K562 (cell line): ENCODE data around the gene INCENP. TPM values are rescaled to one million over a fixed set of nuclear protein-coding genes. Genes with fewer than 3 reads are reported as not detected.

Experiments used
- ATAC-seq: fragments of 200-7000 bp; cut with Tn5 transposase; 3 replicates; pipeline ENCODE4 v1.9.1; 2020; ENCODE audit warnings: moderate library complexity
- BruUV-seq: library from RNA; stranded (reverse); fragments of 400-500 nt; replicated peaks from 2 replicates; lab custom pipeline; 2021; lab: Mats Ljungman, UMichigan
- CTCF ChIA-PET: fragments of 300-600 bp; formaldehyde crosslinking; extraction: SDS; loops from one replicate; lab custom pipeline; 2021; ENCODE audit warnings: low intra/inter-chr PET ratio; lab: Yijun Ruan, JAX
- POLR2A ChIA-PET: fragments of 300-600, 350-650 bp; sonication (Branson Sonifier 250); formaldehyde crosslinking; extraction: SDS; loops from one replicate; lab custom pipeline; 2021; ENCODE audit warnings: antibody characterized with exemption, inconsistent platforms; lab: Yijun Ruan, JAX
- DNase-seq, 4 experiments: peaks; one replicate each; pipeline versions ENCODE4 v3.0.0 to v3.0.0-alpha.2; 2011 to 2018; ENCODE audit warnings: low spot score in 3 of 4, mixed read lengths in 3 of 4; ENCODE audit errors: extremely low read depth in 1 of 4
- FAIRE-seq: peaks from 2 replicates; lab custom pipeline; 2011; peaks lifted over from hg19 to GRCh38; lab: Jason Lieb, UNC
- H2AFZ ChIP-seq: 2 replicates; pipeline ENCODE4 v1.6.0; 2011; ENCODE audit warnings: low read depth, low read length, control low read depth, inconsistent platforms
- H3K27ac ChIP-seq: fragments of 200-600 bp; 3 replicates; pipeline ENCODE4 v1.8.0; 2011; ENCODE audit warnings: low read depth, mild to moderate bottlenecking, control low read depth, inconsistent platforms, low read length, moderate library complexity, mixed read lengths; ENCODE audit errors: extremely low read depth
- H3K27me3 ChIP-seq, 2 experiments: fragments of 300-600 bp in 1 of 2; 2 replicates in 1 of 2; 3 replicates in 1 of 2; pipeline versions ENCODE4 v1.6.0 to v1.8.0; 2011; ENCODE audit warnings: inconsistent platforms in 2 of 2, low read length in 2 of 2, mild to moderate bottlenecking in 1 of 2, mixed read lengths in 1 of 2, moderate library complexity in 1 of 2; ENCODE audit not compliant: control insufficient read depth in 2 of 2, insufficient read depth in 2 of 2
- H3K36me3 ChIP-seq: fragments of 300-600 bp; 3 replicates; pipeline ENCODE4 v1.8.0; 2011; ENCODE audit warnings: mild to moderate bottlenecking, low read length, inconsistent platforms; ENCODE audit not compliant: control insufficient read depth, insufficient read depth
- H3K4me1 ChIP-seq, 2 experiments: fragments of 200-600 bp in 1 of 2; replicated peaks in 1 of 2; 2 replicates in 1 of 2; 3 replicates in 1 of 2; pipeline versions ENCODE4 v1.5.1 to v1.8.0; 2011; ENCODE audit warnings: inconsistent platforms in 2 of 2, low read length in 2 of 2, mild to moderate bottlenecking in 1 of 2, mixed read lengths in 1 of 2, moderate library complexity in 1 of 2; ENCODE audit not compliant: control insufficient read depth in 2 of 2, insufficient read depth in 2 of 2
- H3K4me2 ChIP-seq: 2 replicates; pipeline ENCODE4 v1.6.1; 2011; ENCODE audit warnings: low read length, control low read depth, inconsistent platforms, mixed read lengths; ENCODE audit not compliant: insufficient read depth
- H3K4me3 ChIP-seq: fragments of 200-600 bp; sonication (generic), shearing (Covaris generic); 2 replicates; pipeline ENCODE4 v1.5.1; 2016; ENCODE audit warnings: control low read depth, inconsistent platforms
- H3K79me2 ChIP-seq: fragments of 200-600 bp; 3 replicates; pipeline ENCODE4 v1.8.0; 2011; ENCODE audit warnings: low read length, inconsistent platforms; ENCODE audit not compliant: control insufficient read depth, insufficient read depth
- H3K9ac ChIP-seq, 2 experiments: 2 replicates each; pipeline versions ENCODE4 v1.6.0 to v1.6.1; 2011; ENCODE audit warnings: low read depth in 2 of 2, low read length in 2 of 2, control low read depth in 1 of 2, inconsistent platforms in 1 of 2, mild to moderate bottlenecking in 1 of 2, mixed read lengths in 1 of 2; ENCODE audit not compliant: insufficient read depth in 1 of 2
- H3K9me1 ChIP-seq: one replicate; pipeline ENCODE4 v1.6.0; 2011; ENCODE audit warnings: inconsistent platforms, mild to moderate bottlenecking, low read length, moderate library complexity; ENCODE audit not compliant: control insufficient read depth, insufficient read depth
- H3K9me3 ChIP-seq: replicated peaks from 2 replicates; pipeline ENCODE4 v1.5.1; 2011; ENCODE audit warnings: low read depth, low read length, inconsistent platforms; ENCODE audit not compliant: control insufficient read depth, insufficient read depth
- H4K20me1 ChIP-seq: replicated peaks from 2 replicates; pipeline ENCODE4 v1.6.1; 2011; ENCODE audit warnings: low read length, inconsistent platforms, mixed read lengths; ENCODE audit not compliant: control insufficient read depth, insufficient read depth
- CEBPG ChIP-seq, 3 experiments: fragments of 200-800 bp in 1 of 3; sonication (Bioruptor generic) in 1 of 3; sonication (generic) in 1 of 3; formaldehyde crosslinking in 1 of 3; IDR thresholded peaks in 2 of 3; conservative IDR thresholded peaks in 1 of 3; 2 replicates each; pipeline versions ENCODE4 v1.6.1 to v1.8.0; 2016 to 2022; ENCODE audit warnings: missing compliant biosample characterization in 2 of 3, missing genetic modification characterization in 2 of 3, mild to moderate bottlenecking in 1 of 3, missing genetic modification reagents in 1 of 3
- FOXA3 ChIP-seq, 2 experiments: fragments of 450-650 bp in 1 of 2; sonication (generic) in 1 of 2; formaldehyde crosslinking; IDR thresholded peaks in 1 of 2; conservative IDR thresholded peaks in 1 of 2; 2 replicates each; pipeline versions ENCODE4 v1.4.0 to v1.8.0; 2020 to 2022; ENCODE audit warnings: mild to moderate bottlenecking in 2 of 2, missing genetic modification reagents in 1 of 2
- HDAC8 ChIP-seq: fragments of 450-650 bp; IDR thresholded peaks from 2 replicates; pipeline ENCODE4 v1.6.1; 2016; ENCODE audit warnings: mild to moderate bottlenecking, missing genetic modification characterization, moderate library complexity, missing compliant biosample characterization
- MED1 ChIP-seq: sonication (generic); formaldehyde crosslinking; IDR thresholded peaks from 2 replicates; pipeline ENCODE4 v1.8.1; 2023; ENCODE audit warnings: missing genetic modification reagents, borderline replicate concordance
- POLR2A ChIP-seq: fragments of 450-650 bp; conservative IDR thresholded peaks from 2 replicates; pipeline ENCODE4 v1.6.1; 2016
- PURB ChIP-seq: sonication (generic); formaldehyde crosslinking; IDR thresholded peaks from 2 replicates; pipeline ENCODE4 v1.9.0; 2021; ENCODE audit warnings: low read depth, mild to moderate bottlenecking, missing genetic modification reagents
- SMAD3 ChIP-seq: fragments of 450-650 bp; formaldehyde crosslinking; conservative IDR thresholded peaks from 2 replicates; pipeline ENCODE4 v1.4.0; 2020; ENCODE audit warnings: mild to moderate bottlenecking
- ZC3H11A ChIP-seq: IDR thresholded peaks from 2 replicates; pipeline ENCODE4 v1.6.1; 2012; ENCODE audit warnings: low read depth, low read length, improper control_type of control experiment
- ZFP36 ChIP-seq: fragments of 150-350 bp; IDR thresholded peaks from 2 replicates; pipeline ENCODE4 v1.6.1; 2018; ENCODE audit warnings: low read length, low read depth; ENCODE audit not compliant: partially characterized antibody
- ZNF316 ChIP-seq: fragments of 450-650 bp; IDR thresholded peaks from 2 replicates; pipeline ENCODE4 v1.6.1; 2016
- WGBS: fragments of 100-300 bp; shearing (Covaris generic); methylation state at CpG from one replicate; pipeline ENCODE4 v1.1.6; 2016; ENCODE audit warnings: low coverage, mixed read lengths; ENCODE audit not compliant: insufficient coverage; ENCODE audit errors: missing lambda C conversion rate; 5-methylcytosine and 5-hydroxymethylcytosine counted together
- in situ Hi-C: fragments of 300-500 bp; cut with MboI; formaldehyde crosslinking; loops from 4 replicates; pipeline ENCODE4 v1.15.0; 2018; ENCODE audit warnings: inconsistent platforms, mixed read lengths
- intact Hi-C: fragments of 100-400 bp; cut with micrococcal nuclease; formaldehyde crosslinking; loops from 2 replicates; pipeline ENCODE4 v1.14.2; 2022
- polyA plus RNA-seq, 8 experiments: library from polyadenylated mRNA; depleted of rRNA in 4 of 8; stranded (reverse) in 5 of 8; unstranded in 3 of 8; fragments of >200 nt; fragmentation: Nextera tagmentation in 2 of 8; fragmentation: Illumina TruSeq in 1 of 8; extraction: Ambion mirVana in 2 of 8; extraction: Trizol in 1 of 8; gene quantifications; 2 replicates each; pipeline versions ENCODE4 v1.2.1 to v1.2.3, GENCODE V29; 2011 to 2014; ENCODE audit warnings: inconsistent platforms in 1 of 8, missing spikeins in 1 of 8
- total RNA-seq, 7 experiments: library from RNA; depleted of rRNA in 6 of 7; stranded (reverse); fragments of >200 nt in 6 of 7; fragmentation: Illumina TruSeq in 2 of 7; extraction: Trizol in 2 of 7; gene quantifications; 2 replicates each; pipeline versions ENCODE4 v1.2.1 to v1.2.3, GENCODE V29; 2011 to 2021; ENCODE audit warnings: low replicate concordance in 1 of 7
- TF ChIP-seq, protein P1 (sequence below): fragments of 200-600 bp; sonication (generic); IDR thresholded peaks from one replicate; pipeline ENCODE4 v1.6.1; 2012; ENCODE audit warnings: mild to moderate bottlenecking, low read depth, low read length, inconsistent platforms

INCENP gene
- total and polyA plus RNA-seq, 9 of the 15 experiments (the other 6 are each of a cell fraction or from before 2014, with no cell fraction given), result 1.1 to 97.9 (median 28.2) TPM

DNA sequence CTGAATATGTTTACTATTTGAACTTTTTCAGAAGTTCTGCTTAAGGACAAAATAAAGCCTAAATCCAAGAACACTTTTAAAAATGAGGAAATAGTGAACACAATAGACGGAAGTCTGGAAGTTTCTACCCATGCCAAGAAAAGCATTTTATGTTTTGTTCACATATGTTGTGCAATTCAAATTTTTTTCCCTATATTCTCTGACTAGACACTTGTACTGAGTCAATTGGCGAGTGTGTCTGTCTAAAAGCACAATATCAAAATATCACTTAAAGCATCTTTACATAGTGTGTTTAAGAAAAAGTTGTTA is 29.2 kb downstream of the INCENP start:
- Histone ChIP-seq H3K9ac (no peak overlapping the region), H3K4me2 (no peak overlapping the region), H3K79me2 (no peaks in the 10 kb centered on the region), H3K4me1 (no peaks in the 10 kb centered on the region), H3K9me3 (no peaks in the 10 kb centered on the region), H4K20me1 (no peaks in the 10 kb centered on the region), H2AFZ (no peak overlapping the region), H3K27me3 (peaks cover 0 to 4% of the 10 kb centered on the region in 2 experiments; a peak in 1 of 5 replicates), H3K27ac (no peak overlapping the region), H3K36me3 (peaks cover 52% of the 10 kb centered on the region; the same call in 2 of the 3 replicates), H3K4me3 (no peak overlapping the region), H3K9me1 (no peaks in the 10 kb centered on the region)
- ATAC-seq (no peak), FAIRE-seq (peak; percentile 70), DNase-seq (no peak)
- intact Hi-C loops (no loop called here), in situ Hi-C loops (no loop called here)
- ChIA-PET POLR2A (interaction anchor here (2.6 kb wide), 1 partner anchor 14 kb away, joined by 8 read pairs; no protein-coding TSS in a partner anchor), CTCF (no interaction called here)
- TF ChIP-seq SMAD3 (CRISPR knock-in tag) (no peak), POLR2A (0 out of 2 replicates have a peak, but pooled peaks have one; percentile 13), HDAC8 (tag) (no peak), PURB (no peak), FOXA3 (CRISPR knock-in tag; conservative IDR thresholded peaks at IDR 0.05 in 1 of 2, IDR thresholded peaks at IDR 0.05 in 1 of 2) (no peak), MED1 (no peak), ZNF316 (no peak), CEBPG (CRISPR knock-in tag; IDR thresholded peaks at IDR 0.05) (no peak), CEBPG (tag; conservative IDR thresholded peaks at IDR 0.05 in 1 of 2, IDR thresholded peaks at IDR 0.05 in 1 of 2) (0 out of 4 replicates have a peak, but pooled peaks of 1 of the 2 experiments have one; percentile 29), ZFP36 (no peak), ZC3H11A (no peak)
- TF ChIP-seq, protein P1, sequence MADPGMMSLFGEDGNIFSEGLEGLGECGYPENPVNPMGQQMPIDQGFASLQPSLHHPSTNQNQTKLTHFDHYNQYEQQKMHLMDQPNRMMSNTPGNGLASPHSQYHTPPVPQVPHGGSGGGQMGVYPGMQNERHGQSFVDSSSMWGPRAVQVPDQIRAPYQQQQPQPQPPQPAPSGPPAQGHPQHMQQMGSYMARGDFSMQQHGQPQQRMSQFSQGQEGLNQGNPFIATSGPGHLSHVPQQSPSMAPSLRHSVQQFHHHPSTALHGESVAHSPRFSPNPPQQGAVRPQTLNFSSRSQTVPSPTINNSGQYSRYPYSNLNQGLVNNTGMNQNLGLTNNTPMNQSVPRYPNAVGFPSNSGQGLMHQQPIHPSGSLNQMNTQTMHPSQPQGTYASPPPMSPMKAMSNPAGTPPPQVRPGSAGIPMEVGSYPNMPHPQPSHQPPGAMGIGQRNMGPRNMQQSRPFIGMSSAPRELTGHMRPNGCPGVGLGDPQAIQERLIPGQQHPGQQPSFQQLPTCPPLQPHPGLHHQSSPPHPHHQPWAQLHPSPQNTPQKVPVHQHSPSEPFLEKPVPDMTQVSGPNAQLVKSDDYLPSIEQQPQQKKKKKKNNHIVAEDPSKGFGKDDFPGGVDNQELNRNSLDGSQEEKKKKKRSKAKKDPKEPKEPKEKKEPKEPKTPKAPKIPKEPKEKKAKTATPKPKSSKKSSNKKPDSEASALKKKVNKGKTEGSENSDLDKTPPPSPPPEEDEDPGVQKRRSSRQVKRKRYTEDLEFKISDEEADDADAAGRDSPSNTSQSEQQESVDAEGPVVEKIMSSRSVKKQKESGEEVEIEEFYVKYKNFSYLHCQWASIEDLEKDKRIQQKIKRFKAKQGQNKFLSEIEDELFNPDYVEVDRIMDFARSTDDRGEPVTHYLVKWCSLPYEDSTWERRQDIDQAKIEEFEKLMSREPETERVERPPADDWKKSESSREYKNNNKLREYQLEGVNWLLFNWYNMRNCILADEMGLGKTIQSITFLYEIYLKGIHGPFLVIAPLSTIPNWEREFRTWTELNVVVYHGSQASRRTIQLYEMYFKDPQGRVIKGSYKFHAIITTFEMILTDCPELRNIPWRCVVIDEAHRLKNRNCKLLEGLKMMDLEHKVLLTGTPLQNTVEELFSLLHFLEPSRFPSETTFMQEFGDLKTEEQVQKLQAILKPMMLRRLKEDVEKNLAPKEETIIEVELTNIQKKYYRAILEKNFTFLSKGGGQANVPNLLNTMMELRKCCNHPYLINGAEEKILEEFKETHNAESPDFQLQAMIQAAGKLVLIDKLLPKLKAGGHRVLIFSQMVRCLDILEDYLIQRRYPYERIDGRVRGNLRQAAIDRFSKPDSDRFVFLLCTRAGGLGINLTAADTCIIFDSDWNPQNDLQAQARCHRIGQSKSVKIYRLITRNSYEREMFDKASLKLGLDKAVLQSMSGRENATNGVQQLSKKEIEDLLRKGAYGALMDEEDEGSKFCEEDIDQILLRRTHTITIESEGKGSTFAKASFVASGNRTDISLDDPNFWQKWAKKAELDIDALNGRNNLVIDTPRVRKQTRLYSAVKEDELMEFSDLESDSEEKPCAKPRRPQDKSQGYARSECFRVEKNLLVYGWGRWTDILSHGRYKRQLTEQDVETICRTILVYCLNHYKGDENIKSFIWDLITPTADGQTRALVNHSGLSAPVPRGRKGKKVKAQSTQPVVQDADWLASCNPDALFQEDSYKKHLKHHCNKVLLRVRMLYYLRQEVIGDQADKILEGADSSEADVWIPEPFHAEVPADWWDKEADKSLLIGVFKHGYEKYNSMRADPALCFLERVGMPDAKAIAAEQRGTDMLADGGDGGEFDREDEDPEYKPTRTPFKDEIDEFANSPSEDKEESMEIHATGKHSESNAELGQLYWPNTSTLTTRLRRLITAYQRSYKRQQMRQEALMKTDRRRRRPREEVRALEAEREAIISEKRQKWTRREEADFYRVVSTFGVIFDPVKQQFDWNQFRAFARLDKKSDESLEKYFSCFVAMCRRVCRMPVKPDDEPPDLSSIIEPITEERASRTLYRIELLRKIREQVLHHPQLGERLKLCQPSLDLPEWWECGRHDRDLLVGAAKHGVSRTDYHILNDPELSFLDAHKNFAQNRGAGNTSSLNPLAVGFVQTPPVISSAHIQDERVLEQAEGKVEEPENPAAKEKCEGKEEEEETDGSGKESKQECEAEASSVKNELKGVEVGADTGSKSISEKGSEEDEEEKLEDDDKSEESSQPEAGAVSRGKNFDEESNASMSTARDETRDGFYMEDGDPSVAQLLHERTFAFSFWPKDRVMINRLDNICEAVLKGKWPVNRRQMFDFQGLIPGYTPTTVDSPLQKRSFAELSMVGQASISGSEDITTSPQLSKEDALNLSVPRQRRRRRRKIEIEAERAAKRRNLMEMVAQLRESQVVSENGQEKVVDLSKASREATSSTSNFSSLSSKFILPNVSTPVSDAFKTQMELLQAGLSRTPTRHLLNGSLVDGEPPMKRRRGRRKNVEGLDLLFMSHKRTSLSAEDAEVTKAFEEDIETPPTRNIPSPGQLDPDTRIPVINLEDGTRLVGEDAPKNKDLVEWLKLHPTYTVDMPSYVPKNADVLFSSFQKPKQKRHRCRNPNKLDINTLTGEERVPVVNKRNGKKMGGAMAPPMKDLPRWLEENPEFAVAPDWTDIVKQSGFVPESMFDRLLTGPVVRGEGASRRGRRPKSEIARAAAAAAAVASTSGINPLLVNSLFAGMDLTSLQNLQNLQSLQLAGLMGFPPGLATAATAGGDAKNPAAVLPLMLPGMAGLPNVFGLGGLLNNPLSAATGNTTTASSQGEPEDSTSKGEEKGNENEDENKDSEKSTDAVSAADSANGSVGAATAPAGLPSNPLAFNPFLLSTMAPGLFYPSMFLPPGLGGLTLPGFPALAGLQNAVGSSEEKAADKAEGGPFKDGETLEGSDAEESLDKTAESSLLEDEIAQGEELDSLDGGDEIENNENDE, result no peak
- WGBS, result 96% methylated on average over 2 of the region's 2 CpGs
- BruUV-seq, result no TSS peak
